T-helper 1 cell treated with Interleukin-12 subunit alpha and Interleukin-12 subunit beta and Interleukin-4 antibody, amounts not matched to agents 30 μg/mL and 1 μg/mL, for 36 hours (primary cell): Measurements from ENCODE around the gene AKAP13.
"Not testable (repeated sequence)": the region's sequence is repeated elsewhere in the genome, so short reads cannot be mapped to it uniquely, and the experiment has no call there.

Experiments
- H3K27ac Mint-ChIP-seq: one replicate; pipeline ENCODE4 v1.8.0; 2021; ENCODE audit warnings: mild to moderate bottlenecking, mixed read lengths
- H3K27me3 Mint-ChIP-seq: one replicate; pipeline ENCODE4 v1.8.0; 2021; ENCODE audit warnings: low read depth, mixed read lengths
- H3K36me3 Mint-ChIP-seq: one replicate; pipeline ENCODE4 v1.8.0; 2021; ENCODE audit warnings: low read depth, mixed read lengths
- H3K4me1 Mint-ChIP-seq: one replicate; pipeline ENCODE4 v1.8.0; 2021; ENCODE audit warnings: low read depth, mixed read lengths
- H3K4me3 Mint-ChIP-seq: one replicate; pipeline ENCODE4 v1.8.0; 2021; ENCODE audit warnings: mild to moderate bottlenecking, moderate library complexity, mixed read lengths
- H3K9me3 Mint-ChIP-seq: one replicate; pipeline ENCODE4 v1.8.0; 2021; ENCODE audit warnings: mixed read lengths

Gene AKAP13

DNA sequence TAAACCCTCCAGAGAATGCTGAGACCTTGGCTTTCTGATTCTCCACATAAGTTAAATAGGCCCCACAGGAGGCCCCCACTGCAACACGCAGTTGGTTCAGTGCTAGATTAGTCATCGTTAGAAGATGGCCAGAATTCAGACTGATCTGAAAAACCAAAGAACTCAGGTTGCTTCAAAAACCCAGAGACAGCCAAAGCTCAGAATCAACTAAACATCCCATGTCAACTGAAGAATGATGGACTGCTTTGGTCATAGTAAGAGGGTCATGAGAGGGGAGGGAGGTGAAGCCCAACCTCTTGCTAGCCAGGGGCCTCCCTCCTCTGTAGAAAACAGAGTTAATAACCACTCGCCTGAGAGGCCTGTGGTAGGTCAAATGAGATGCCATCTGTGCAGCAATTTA, 93.1 kb downstream of the AKAP13 start:
- H3K4me1 Mint-ChIP-seq, result peaks cover 25% of the 10 kb centered on the region
- H3K9me3 Mint-ChIP-seq, result no peaks in the 10 kb centered on the region
- H3K36me3 Mint-ChIP-seq, result peaks cover 6% of the 10 kb centered on the region
- H3K27me3 Mint-ChIP-seq, result no peaks in the 10 kb centered on the region
- H3K27ac Mint-ChIP-seq, result no peak overlapping the region
- H3K4me3 Mint-ChIP-seq, result no peak overlapping the region

DNA sequence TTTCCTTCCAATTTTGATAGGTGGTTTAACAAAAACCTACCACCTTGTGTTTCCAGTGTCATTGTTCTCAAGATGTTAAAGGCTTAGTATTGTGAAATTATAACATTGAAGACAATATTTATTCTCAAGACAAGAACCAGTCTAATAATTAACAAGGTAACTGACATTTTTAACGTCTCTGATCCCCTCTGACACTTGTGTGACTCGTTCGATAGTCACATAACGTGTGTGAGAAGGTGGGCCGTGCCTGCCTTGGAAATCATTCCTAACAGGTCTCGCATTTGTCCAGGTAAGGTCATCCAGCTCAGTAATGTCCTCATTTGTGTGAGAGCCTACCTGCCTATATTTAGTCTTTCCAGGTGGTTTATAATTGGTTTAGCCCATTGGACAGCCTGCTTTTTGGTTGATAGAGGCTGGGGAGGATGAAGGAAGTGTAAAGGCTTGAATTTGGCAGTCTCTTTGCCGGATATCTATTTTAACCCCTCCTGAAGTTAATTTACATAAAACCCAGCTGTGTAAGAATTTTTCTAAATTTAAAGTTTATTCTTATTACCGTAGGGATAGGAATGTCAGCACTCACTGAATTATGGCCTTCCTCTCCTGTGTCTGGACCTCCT, 94.4 kb downstream of the AKAP13 start:
- Mint-ChIP-seq H3K27me3 (no peaks in the 10 kb centered on the region), H3K36me3 (peaks cover 6% of the 10 kb centered on the region), H3K4me1 (peaks cover 25% of the 10 kb centered on the region), H3K9me3 (no peaks in the 10 kb centered on the region), H3K27ac (no peak overlapping the region), H3K4me3 (no peak overlapping the region)

DNA sequence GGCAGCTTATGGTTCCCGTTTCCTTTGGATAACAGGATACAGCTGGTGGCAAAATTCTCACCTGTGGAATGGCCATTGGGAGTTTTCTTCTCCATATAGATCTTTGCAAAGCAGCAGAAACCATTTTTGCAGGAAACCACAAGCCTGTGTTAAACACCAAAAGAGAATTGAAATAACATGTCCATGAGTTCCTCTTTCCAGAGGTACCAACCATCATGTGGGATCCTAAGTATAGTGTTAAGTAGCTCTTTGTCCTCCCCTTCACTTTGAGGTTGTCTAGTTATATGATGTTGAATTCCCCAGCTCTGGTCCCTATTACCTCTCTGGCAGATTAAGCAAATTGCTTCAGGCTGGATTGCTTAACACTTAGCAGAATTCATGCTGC, 94.9 kb downstream of the AKAP13 start:
- Mint-ChIP-seq H3K9me3 (no peaks in the 10 kb centered on the region), H3K36me3 (peaks cover 6% of the 10 kb centered on the region), H3K4me1 (peaks cover 25% of the 10 kb centered on the region), H3K4me3 (no peak overlapping the region), H3K27me3 (no peaks in the 10 kb centered on the region), H3K27ac (no peak overlapping the region)

DNA sequence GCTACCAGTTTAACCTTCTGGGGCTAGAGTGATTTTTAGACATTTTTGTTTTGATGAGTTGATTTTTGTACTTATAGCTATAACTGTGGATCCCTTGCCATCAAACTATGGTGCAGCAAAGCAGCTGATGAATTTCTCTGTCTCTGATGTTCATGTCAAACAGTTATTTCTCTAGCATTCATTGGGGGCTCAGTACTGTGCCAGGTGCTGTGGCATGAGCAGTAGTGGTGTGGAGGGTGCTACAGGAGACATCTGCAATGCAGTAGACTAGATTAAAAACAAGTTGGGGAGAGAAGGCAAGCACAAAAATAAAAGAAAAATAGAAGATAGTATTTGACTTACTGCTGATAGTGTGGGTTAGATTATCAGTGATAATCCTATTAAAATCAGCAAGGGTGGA, 95.3 kb downstream of the AKAP13 start:
- Mint-ChIP-seq H3K36me3 (peaks cover 6% of the 10 kb centered on the region), H3K27ac (no peak overlapping the region), H3K27me3 (no peaks in the 10 kb centered on the region), H3K4me3 (no peak overlapping the region), H3K4me1 (peaks cover 27% of the 10 kb centered on the region), H3K9me3 (no peaks in the 10 kb centered on the region)

DNA sequence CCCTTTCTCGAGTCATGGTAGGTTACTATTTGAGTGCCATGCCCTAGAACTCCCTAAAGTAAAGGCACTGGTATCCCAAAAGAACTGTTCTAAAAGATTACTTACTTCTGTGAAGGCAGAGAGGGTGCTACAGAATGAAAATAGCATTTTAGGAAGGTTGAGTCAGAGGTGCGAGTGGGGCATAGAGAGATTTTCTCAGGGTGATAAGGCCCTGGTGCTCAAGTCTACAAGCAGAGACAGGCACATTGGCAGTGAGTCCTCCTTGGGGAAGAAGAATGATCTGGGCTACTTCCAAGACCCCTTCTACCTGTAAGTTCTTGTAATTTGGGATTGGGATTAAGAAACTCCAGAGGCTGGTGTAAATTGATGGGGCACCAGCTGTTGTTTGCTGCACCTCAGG, 96.7 kb downstream of the AKAP13 start:
- no peaks in the 10 kb centered on the region for H3K27me3 Mint-ChIP-seq
- peaks cover 37% of the 10 kb centered on the region for H3K4me1 Mint-ChIP-seq
- no peak overlapping the region for H3K4me3 Mint-ChIP-seq
- H3K36me3 Mint-ChIP-seq, result peaks cover 6% of the 10 kb centered on the region
- H3K27ac Mint-ChIP-seq, result no peak overlapping the region
- H3K9me3 Mint-ChIP-seq, result no peaks in the 10 kb centered on the region

DNA sequence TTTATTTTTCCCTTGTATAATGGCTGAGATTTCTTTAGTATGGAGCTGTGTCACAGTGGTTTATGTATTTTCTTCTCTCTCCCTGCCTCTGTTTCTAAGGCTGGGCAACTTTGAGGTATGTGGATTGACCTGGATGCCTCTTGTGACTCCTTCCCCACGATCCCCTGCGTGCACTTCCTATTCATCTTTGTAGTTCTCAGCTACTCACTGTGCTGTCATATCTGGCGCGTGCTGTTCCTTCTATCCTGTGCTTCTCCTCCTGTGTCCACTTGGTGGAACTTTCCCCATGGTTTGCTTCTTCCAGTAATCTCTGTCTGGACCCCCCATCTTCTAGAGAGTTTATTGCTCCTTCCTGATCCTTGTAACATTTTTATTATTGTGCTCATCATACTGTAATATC, 97.3 kb downstream of the AKAP13 start:
- Mint-ChIP-seq H3K27ac (no peak overlapping the region), H3K4me1 (peaks cover 38% of the 10 kb centered on the region)

DNA sequence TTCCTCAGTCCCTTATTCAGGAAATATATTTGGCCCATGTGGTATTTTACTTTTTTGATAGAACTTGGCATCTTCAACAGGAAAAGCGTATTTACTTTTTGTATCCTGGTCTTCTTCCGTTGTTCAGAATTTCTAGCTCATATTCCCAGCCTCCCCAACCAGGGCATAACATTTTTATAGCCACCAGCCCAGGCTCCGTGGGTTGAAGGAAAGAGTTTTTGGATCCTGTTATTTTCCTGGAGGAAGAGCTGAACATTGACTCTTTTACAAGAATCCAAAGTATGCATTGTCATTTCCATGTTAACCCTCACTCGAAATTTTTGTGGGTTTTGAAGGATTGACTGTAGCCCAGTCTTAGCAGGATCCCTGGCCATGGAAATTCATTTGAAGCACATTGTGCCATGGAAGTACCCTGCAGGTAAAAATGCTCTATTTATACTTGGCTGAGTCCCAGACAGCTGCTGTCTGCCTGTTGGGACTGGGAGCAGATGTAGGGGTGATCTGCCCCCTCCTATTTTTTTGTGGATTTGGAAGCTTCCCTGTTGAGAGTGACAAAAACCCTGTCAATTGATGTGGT, 98.8 kb downstream of the AKAP13 start:
- Mint-ChIP-seq H3K4me1 (peaks cover 41% of the 10 kb centered on the region), H3K27ac (no peak overlapping the region), H3K4me3 (no peak overlapping the region), H3K9me3 (no peaks in the 10 kb centered on the region), H3K27me3 (no peaks in the 10 kb centered on the region), H3K36me3 (peaks cover 6% of the 10 kb centered on the region)

More for the DNA sequence above, 97.3 kb downstream of the AKAP13 start:
- no peaks in the 10 kb centered on the region for H3K27me3 Mint-ChIP-seq
- H3K9me3 Mint-ChIP-seq, result no peaks in the 10 kb centered on the region
- no peak overlapping the region for H3K4me3 Mint-ChIP-seq
- peaks cover 6% of the 10 kb centered on the region for H3K36me3 Mint-ChIP-seq

DNA sequence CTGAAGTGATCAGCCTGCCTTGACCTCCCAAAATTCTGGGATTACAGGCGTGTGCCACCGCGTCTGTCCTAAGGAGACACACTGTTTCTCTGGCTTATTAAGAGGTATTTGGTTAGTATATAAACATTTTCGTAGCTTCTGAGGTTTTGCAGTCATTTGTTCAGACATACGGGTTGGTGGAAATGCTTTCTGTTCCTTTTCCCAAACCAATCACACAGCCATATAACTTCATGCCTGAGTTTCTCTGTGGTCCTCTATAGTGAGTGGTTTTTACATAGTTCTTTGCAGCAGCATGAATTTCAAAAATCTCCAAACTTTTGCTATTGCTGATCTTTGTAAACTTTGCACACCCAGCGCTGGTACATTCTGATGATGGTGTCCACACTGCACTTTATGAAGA, 100.5 kb downstream of the AKAP13 start:
- no peaks in the 10 kb centered on the region for H3K9me3 Mint-ChIP-seq
- no peak overlapping the region for H3K27ac Mint-ChIP-seq
- peaks cover 4% of the 10 kb centered on the region for H3K36me3 Mint-ChIP-seq
- H3K4me1 Mint-ChIP-seq, result peaks cover 35% of the 10 kb centered on the region
- no peak overlapping the region for H3K4me3 Mint-ChIP-seq
- no peaks in the 10 kb centered on the region for H3K27me3 Mint-ChIP-seq

DNA sequence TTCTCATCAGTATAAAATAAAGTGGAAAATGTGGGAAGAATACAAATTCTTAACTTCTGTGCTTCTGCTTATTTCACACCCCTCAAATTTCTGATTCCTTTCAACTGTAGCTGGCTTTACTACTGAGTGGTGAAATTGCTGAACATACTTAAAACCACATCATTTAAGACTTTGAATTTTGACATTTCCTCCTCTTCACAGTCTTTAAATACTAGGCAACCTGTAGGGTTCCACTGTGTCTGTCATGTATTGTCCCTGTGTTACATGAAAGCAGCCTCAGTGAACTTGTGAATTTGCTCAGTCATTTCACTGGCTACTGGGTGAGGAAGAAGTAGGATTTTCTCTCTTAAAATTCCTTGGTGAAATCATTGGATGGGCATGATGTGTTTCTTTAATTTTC, 101.1 kb downstream of the AKAP13 start:
- not testable (repeated sequence) for H3K4me3 Mint-ChIP-seq, H3K27me3 Mint-ChIP-seq, H3K36me3 Mint-ChIP-seq, H3K9me3 Mint-ChIP-seq
- Mint-ChIP-seq H3K27ac (peak overlapping the region; percentile 39), H3K4me1 (peaks cover 34% of the 10 kb centered on the region)

DNA sequence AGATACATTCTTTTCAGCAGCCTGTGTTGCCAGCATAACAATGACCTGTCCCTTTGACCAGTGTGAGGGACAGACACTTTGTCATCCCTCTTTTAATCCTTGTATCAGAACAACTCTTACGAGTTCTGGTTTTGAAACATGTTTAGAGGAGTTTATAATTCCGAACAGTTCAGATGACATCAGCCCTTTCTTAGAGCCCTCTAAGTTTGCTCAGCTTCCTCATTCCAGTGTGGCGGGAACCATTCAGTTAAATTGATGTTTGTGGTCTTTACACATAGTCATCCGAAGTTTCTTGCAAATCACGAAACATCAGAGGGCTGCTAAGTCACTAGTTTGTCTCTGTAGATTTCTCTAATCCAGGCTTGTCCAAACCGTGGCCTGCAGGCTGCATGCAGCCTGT, 102.5 kb downstream of the AKAP13 start:
- H3K27ac Mint-ChIP-seq, result no peak overlapping the region
- no peaks in the 10 kb centered on the region for H3K9me3 Mint-ChIP-seq
- H3K4me1 Mint-ChIP-seq, result peaks cover 29% of the 10 kb centered on the region
- peaks cover 5% of the 10 kb centered on the region for H3K36me3 Mint-ChIP-seq
- H3K27me3 Mint-ChIP-seq, result no peaks in the 10 kb centered on the region
- H3K4me3 Mint-ChIP-seq, result no peak overlapping the region

DNA sequence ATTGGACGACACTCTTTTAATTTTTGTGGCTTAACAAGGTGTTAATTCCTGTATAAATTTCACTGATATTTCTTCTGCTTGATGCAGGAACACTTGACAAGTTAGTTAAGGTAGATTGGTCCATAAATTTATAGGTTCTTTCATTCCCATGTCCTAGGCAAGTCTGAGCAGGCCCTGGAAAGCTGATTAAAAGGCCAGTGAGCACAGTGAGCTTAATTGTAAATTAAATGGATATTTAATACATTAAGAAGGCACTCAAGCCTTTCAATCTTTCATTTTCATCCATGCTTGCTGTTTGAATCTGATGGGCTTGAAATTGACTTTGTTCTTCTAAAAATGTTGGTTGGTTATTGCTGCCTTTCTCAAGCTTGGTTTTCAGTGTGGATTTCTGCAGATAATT, 103.6 kb downstream of the AKAP13 start:
- not testable (repeated sequence) for H3K9me3 Mint-ChIP-seq, H3K4me3 Mint-ChIP-seq, H3K36me3 Mint-ChIP-seq, H3K27ac Mint-ChIP-seq, H3K27me3 Mint-ChIP-seq
- peaks cover 36% of the 10 kb centered on the region for H3K4me1 Mint-ChIP-seq

DNA sequence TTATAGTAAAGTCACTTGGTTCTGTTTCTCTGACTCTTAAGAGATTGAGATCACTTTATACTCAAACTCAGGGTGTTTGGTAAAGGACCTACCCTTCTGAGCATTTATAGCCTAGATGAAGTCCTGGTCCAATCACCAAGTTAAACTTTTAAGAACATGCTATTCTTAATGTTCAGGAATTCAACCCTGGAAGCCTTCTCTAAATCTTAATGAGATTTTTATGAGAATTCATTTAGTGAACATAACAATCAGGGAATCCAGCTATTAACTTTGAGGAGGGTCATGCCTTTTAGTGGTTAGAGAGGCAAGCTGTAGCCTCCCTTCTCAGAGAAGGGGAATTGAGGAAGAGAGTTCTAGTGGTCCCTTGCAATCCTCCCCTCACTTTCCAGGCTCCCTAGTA, 104.5 kb downstream of the AKAP13 start:
- not testable (repeated sequence) for H3K9me3 Mint-ChIP-seq

DNA sequence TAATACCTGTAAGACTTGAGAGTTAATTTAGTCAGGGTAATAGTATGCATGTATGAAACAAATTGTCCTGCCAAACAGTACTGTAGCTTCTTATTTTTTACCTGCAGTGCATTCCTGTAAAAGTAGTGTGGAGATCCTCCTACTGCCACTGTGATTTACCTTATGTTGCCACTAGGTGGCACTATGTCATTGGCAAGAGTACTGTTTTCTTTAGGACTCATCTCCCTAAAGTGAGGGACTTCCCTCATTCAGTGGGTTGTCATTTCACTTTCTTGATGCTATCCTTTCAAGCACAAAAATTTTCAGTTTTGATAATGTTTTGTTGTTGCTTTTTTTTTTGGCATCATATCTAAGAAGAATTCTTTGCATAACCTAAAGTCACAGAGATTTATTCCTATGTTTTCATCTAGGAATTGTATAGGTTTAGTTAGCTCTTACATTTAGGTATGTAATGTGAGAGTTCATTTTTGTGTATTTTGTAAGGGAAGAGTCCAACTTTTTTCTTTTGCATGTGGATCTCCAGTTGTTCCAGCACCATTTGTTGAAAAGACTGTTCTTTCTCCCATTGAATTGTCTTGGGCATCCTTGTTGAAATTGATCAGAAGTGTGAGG, 105.7 kb downstream of the AKAP13 start:
- Mint-ChIP-seq H3K9me3 (no peaks in the 10 kb centered on the region), H3K36me3 (peaks cover 11% of the 10 kb centered on the region), H3K27ac (no peak overlapping the region)

More for the DNA sequence above, 104.5 kb downstream of the AKAP13 start:
- H3K4me1 Mint-ChIP-seq, result peaks cover 43% of the 10 kb centered on the region
- H3K27ac Mint-ChIP-seq, H3K27me3 Mint-ChIP-seq, H3K4me3 Mint-ChIP-seq: not testable (repeated sequence)
- H3K36me3 Mint-ChIP-seq, result peaks cover 11% of the 10 kb centered on the region

DNA sequence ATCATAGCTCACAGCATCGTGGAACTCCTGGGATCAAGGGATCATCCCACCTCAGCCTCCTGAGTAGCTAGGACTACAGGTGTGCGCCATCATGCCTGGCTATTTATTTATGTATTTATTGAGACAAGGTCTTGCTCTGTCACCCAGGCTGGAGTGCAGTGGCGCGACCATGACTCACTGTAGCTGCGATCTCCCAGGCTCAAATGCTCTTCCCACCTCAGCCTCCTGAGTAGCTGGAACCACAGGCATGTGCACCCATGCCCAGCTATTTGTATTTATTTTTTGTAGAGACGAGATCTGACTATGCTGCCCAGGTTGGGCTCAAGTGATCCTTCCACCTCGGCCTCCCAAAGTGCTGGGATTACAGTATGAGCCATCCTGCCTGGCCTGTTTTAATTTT, 107.4 kb downstream of the AKAP13 start:
- not testable (repeated sequence) for H3K4me3 Mint-ChIP-seq, H3K27ac Mint-ChIP-seq, H3K9me3 Mint-ChIP-seq, H3K27me3 Mint-ChIP-seq
- peaks cover 11% of the 10 kb centered on the region for H3K36me3 Mint-ChIP-seq
- peaks cover 34% of the 10 kb centered on the region for H3K4me1 Mint-ChIP-seq

More for the DNA sequence above, 105.7 kb downstream of the AKAP13 start:
- no peaks in the 10 kb centered on the region for H3K27me3 Mint-ChIP-seq
- H3K4me1 Mint-ChIP-seq, result peaks cover 44% of the 10 kb centered on the region
- no peak overlapping the region for H3K4me3 Mint-ChIP-seq

DNA sequence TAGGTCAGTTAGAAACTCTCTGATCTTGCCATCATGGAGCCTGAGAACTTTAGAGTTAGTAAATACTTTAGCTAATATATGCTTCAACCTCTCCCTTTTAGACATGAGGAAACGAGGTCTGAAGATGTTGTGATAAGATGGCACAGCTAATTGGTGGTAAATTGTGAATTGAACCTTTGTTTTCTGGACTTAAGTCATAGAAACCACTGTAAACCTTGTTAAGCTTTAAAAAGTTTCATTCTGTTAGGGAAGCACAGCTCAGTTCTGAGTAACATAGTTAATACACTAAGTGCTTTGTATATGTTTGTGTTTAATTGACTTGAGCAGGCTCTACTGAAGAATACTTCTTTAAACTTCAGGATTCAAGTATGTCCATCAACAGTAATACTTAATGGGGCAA, 108.6 kb downstream of the AKAP13 start:
- Mint-ChIP-seq H3K36me3 (peaks cover 11% of the 10 kb centered on the region), H3K4me1 (peaks cover 33% of the 10 kb centered on the region), H3K4me3 (no peak overlapping the region), H3K27me3 (no peaks in the 10 kb centered on the region), H3K27ac (no peak overlapping the region), H3K9me3 (no peaks in the 10 kb centered on the region)
